CD14-positive monocyte (primary cell): ENCODE data around the gene SLC6A8. TPM values are rescaled to one million over a fixed set of nuclear protein-coding genes. Genes with fewer than 3 reads are reported as not detected.

ENCODE experiments used
- DNase-seq, 3 donors: peaks; one replicate each; pipeline ENCODE4 v3.0.0-alpha.2; 2011 to 2022
- H2AFZ ChIP-seq: 2 replicates; pipeline ENCODE4 v1.6.0; 2012; ENCODE audit warnings: mild to moderate bottlenecking, low read depth, low read length, inconsistent platforms; ENCODE audit not compliant: insufficient read depth, poor library complexity, severe bottlenecking
- H3K27ac ChIP-seq, 2 donors: 1 replicate in 1 of 2; 2 replicates in 1 of 2; pipeline ENCODE4 v1.5.1; 2012 to 2013; ENCODE audit warnings: low read length in 2 of 2, control low read depth in 1 of 2, inconsistent platforms in 1 of 2, low read depth in 1 of 2, mild to moderate bottlenecking in 1 of 2
- H3K27me3 ChIP-seq, 2 donors: one replicate each; pipeline versions ENCODE4 v1.6.0 to v1.6.1; 2011 to 2013; ENCODE audit warnings: low read length in 2 of 2; ENCODE audit not compliant: control insufficient read depth in 2 of 2, insufficient read depth in 2 of 2
- H3K36me3 ChIP-seq, 2 donors: replicated peaks in 1 of 2; 1 replicate in 1 of 2; 2 replicates in 1 of 2; pipeline versions ENCODE4 v1.5.1 to v1.6.1; 2012 to 2013; ENCODE audit warnings: low read length in 2 of 2, control low read depth in 1 of 2, inconsistent platforms in 1 of 2, mild to moderate bottlenecking in 1 of 2; ENCODE audit not compliant: insufficient read depth in 2 of 2, control insufficient read depth in 1 of 2
- H3K4me1 ChIP-seq, 2 donors: 1 replicate in 1 of 2; 2 replicates in 1 of 2; pipeline versions ENCODE4 v1.5.1 to v1.6.1; 2012 to 2013; ENCODE audit warnings: low read length in 2 of 2, control low read depth in 1 of 2, inconsistent platforms in 1 of 2, mild to moderate bottlenecking in 1 of 2, moderate library complexity in 1 of 2; ENCODE audit not compliant: insufficient read depth in 2 of 2, control insufficient read depth in 1 of 2
- H3K4me2 ChIP-seq: replicated peaks from 2 replicates; pipeline ENCODE3; 2012; ENCODE audit warnings: low read length, moderate library complexity, mild to moderate bottlenecking; ENCODE audit not compliant: poor library complexity, severe bottlenecking; ENCODE audit errors: extremely low read depth
- H3K4me3 ChIP-seq, 3 experiments: fragments of 200-600 bp in 1 of 3; sonication (generic) in 1 of 3; replicated peaks in 1 of 3; 1 replicate in 2 of 3; 2 replicates in 1 of 3; pipeline ENCODE4 v1.5.1; 2011 to 2013; ENCODE audit warnings: low read length in 3 of 3, mild to moderate bottlenecking in 3 of 3, control low read depth in 2 of 3, low read depth in 2 of 3, inconsistent platforms in 1 of 3, moderate library complexity in 1 of 3
- H3K79me2 ChIP-seq: 2 replicates; pipeline ENCODE4 v1.6.0; 2012; ENCODE audit warnings: mild to moderate bottlenecking, control low read depth, inconsistent platforms, low read length, moderate library complexity; ENCODE audit not compliant: insufficient read depth
- H3K9ac ChIP-seq: 2 replicates; pipeline ENCODE4 v1.6.0; 2017; ENCODE audit warnings: low read length, mild to moderate bottlenecking; ENCODE audit not compliant: insufficient read depth, poor library complexity, severe bottlenecking
- H3K9me3 ChIP-seq, 2 donors: replicated peaks in 1 of 2; 1 replicate in 1 of 2; 2 replicates in 1 of 2; pipeline versions ENCODE4 v1.5.1 to v1.6.1; 2012 to 2013; ENCODE audit warnings: low read length in 2 of 2, control low read depth in 1 of 2; ENCODE audit not compliant: control insufficient read depth in 1 of 2, insufficient read depth in 1 of 2
- H4K20me1 ChIP-seq: 2 replicates; pipeline ENCODE4 v1.6.0; 2012; ENCODE audit warnings: mild to moderate bottlenecking, low read length, control low read depth, moderate library complexity; ENCODE audit not compliant: insufficient read depth
- H3K27ac Mint-ChIP-seq, 7 donors: one replicate each; pipeline ENCODE4 v1.8.0; 2020; ENCODE audit warnings: mild to moderate bottlenecking in 7 of 7, mixed read lengths in 7 of 7, moderate library complexity in 6 of 7, inconsistent platforms in 2 of 7
- H3K27me3 Mint-ChIP-seq, 3 donors: one replicate each; pipeline ENCODE4 v1.8.0; 2021 to 2022; ENCODE audit warnings: low read depth in 3 of 3, mild to moderate bottlenecking in 3 of 3, mixed read lengths in 3 of 3, moderate library complexity in 3 of 3, inconsistent platforms in 1 of 3
- H3K36me3 Mint-ChIP-seq, 2 donors: one replicate each; pipeline ENCODE4 v1.8.0; 2020; ENCODE audit warnings: mixed read lengths in 2 of 2, inconsistent platforms in 1 of 2, mild to moderate bottlenecking in 1 of 2
- H3K4me1 Mint-ChIP-seq: one replicate; pipeline ENCODE4 v1.8.0; 2020; ENCODE audit warnings: mild to moderate bottlenecking, mixed read lengths
- H3K4me3 Mint-ChIP-seq, 2 donors: one replicate each; pipeline ENCODE4 v1.8.0; 2020; ENCODE audit warnings: mild to moderate bottlenecking in 2 of 2, mixed read lengths in 2 of 2, moderate library complexity in 1 of 2
- H3K9me3 Mint-ChIP-seq, 7 donors: one replicate each; pipeline ENCODE4 v1.8.0; 2020 to 2022; ENCODE audit warnings: mixed read lengths in 7 of 7, mild to moderate bottlenecking in 6 of 7, moderate library complexity in 6 of 7, inconsistent platforms in 2 of 7
- WGBS: methylation state at CpG from one replicate; pipeline ENCODE4 v1.1.5; 2013; ENCODE audit warnings: missing lambda C conversion rate; ENCODE audit not compliant: insufficient coverage; 5-methylcytosine and 5-hydroxymethylcytosine counted together
- intact Hi-C, 2 donors: fragments of 100-400 bp; cut with micrococcal nuclease; formaldehyde crosslinking; loops; one replicate each; pipeline versions ENCODE4 v1.15.0 to v1.15.1; 2023
- polyA plus RNA-seq, 3 donors: library from polyadenylated mRNA; depleted of rRNA in 1 of 3; unstranded in 2 of 3; stranded (reverse) in 1 of 3; fragments of 300-500 nt in 2 of 3; fragments of >200 nt in 1 of 3; fragmentation: Illumina TruSeq in 2 of 3; gene quantifications; 1 replicate in 2 of 3; 2 replicates in 1 of 3; pipeline ENCODE4 v1.2.3, GENCODE V29; 2012 to 2021
- TF ChIP-seq, protein P1 (sequence below): fragments of 200-600 bp; IDR thresholded peaks from one replicate; pipeline ENCODE4 v1.8.0; 2022; ENCODE audit warnings: antibody characterized with exemption, mild to moderate bottlenecking

The SLC6A8 gene
- polyA plus RNA-seq, 3 donors: 0.23 to 5.6 (median 0.85) TPM

DNA sequence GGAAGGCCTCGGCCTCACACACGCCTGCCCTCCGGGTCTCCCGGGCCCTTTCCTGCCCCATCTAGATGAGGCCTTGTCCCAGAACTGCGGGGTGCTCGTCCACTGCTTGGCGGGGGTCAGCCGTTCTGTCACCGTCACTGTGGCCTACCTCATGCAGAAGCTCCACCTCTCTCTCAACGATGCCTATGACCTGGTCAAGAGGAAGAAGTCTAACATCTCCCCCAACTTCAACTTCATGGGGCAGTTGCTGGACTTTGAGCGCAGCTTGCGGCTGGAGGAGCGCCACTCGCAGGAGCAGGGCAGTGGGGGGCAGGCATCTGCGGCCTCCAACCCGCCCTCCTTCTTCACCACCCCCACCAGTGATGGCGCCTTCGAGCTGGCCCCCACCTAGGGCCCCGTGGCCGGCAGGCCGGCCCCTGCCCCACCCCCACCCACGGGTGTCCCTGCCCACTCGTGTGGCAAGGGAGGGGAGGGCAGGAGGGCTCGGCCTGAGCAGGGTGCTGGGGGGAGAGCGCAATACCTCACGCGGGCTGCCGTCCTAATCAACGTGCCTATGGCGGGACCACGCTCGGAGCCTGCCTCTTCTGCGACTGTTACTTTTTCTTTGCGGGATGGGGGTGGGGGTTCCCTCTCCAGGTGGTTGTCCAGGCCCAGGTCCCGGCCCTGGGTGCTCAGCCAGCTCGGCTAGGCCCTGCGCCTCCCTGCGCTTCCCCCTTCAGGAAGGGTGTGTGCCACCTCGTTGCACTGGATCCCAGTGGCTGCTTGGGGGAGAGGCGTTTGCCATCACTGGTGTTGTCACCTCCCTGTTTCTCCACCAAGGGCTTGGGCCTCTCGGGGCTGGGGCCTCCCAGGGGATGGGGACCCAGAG is 37.6 kb upstream of the SLC6A8 start:
- TF ChIP-seq, protein P1, sequence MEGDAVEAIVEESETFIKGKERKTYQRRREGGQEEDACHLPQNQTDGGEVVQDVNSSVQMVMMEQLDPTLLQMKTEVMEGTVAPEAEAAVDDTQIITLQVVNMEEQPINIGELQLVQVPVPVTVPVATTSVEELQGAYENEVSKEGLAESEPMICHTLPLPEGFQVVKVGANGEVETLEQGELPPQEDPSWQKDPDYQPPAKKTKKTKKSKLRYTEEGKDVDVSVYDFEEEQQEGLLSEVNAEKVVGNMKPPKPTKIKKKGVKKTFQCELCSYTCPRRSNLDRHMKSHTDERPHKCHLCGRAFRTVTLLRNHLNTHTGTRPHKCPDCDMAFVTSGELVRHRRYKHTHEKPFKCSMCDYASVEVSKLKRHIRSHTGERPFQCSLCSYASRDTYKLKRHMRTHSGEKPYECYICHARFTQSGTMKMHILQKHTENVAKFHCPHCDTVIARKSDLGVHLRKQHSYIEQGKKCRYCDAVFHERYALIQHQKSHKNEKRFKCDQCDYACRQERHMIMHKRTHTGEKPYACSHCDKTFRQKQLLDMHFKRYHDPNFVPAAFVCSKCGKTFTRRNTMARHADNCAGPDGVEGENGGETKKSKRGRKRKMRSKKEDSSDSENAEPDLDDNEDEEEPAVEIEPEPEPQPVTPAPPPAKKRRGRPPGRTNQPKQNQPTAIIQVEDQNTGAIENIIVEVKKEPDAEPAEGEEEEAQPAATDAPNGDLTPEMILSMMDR: no peak
- Histone ChIP-seq H3K36me3 (no peaks in the 10 kb centered on the region), H3K9ac (no peak overlapping the region), H3K79me2 (no peaks in the 10 kb centered on the region), H2AFZ (no peak overlapping the region), H3K27ac (no peak overlapping the region), H3K4me2 (no peak overlapping the region), H3K9me3 (peaks cover 0 to 10% of the 10 kb centered on the region in 2 donors), H4K20me1 (no peaks in the 10 kb centered on the region), H3K4me1 (peaks cover 0 to 2% of the 10 kb centered on the region in 2 donors), H3K27me3 (peaks cover 14 to 36% of the 10 kb centered on the region in 2 donors), H3K4me3 (no peak overlapping the region)
- H3K27ac Mint-ChIP-seq: peak overlapping the region in 1 of 7 donors; percentile 76
- H3K4me1 Mint-ChIP-seq: no peaks in the 10 kb centered on the region
- no peaks in the 10 kb centered on the region for H3K36me3 Mint-ChIP-seq
- intact Hi-C loops: no loop called here
- peaks cover 23 to 38% (median 32%) of the 10 kb centered on the region in 3 donors for H3K27me3 Mint-ChIP-seq
- 55% methylated on average over 9 of the region's 41 CpGs for WGBS
- DNase-seq: no peak
- no peak overlapping the region for H3K4me3 Mint-ChIP-seq
- peaks cover 0 to 25% (median 7%) of the 10 kb centered on the region in 7 donors for H3K9me3 Mint-ChIP-seq

DNA sequence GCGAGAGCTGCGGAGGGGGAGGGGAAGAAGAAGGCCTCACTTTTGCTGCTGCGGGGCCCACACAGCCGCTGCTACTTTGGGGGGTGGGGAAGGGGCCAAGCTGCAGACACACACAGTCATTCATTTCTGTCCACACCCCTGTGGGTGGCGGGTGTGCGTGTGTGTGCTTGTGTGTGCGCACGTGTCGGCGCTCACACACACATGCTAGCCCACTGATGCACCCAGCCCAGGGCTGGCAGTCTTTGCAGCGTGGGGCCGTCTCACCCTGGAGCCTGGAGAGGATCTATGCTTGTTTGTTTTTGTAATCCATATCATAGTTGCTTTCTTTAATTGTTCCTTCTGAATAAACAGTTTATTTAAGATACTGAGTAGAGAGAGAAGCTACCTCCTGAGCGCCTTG is 36.8 kb upstream of the SLC6A8 start:
- intact Hi-C loops: no loop called here
- no peak for DNase-seq
- H3K9me3 ChIP-seq: peaks cover 0 to 10% of the 10 kb centered on the region in 2 donors
- no peak overlapping the region for H3K9ac ChIP-seq
- no peak overlapping the region for H3K4me3 ChIP-seq
- no peak overlapping the region for H3K4me2 ChIP-seq
- H3K4me3 Mint-ChIP-seq: no peak overlapping the region
- H3K27me3 ChIP-seq: peaks cover 8 to 28% of the 10 kb centered on the region in 2 donors
- no peak overlapping the region for H3K27ac Mint-ChIP-seq
- WGBS: no CpG with 5 or more reads among the region's 13 CpGs
- H3K79me2 ChIP-seq: no peaks in the 10 kb centered on the region
- H3K27ac ChIP-seq: no peak overlapping the region
- peaks cover 0 to 2% of the 10 kb centered on the region in 2 donors for H3K4me1 ChIP-seq
- H3K9me3 Mint-ChIP-seq: peaks cover 0 to 25% (median 7%) of the 10 kb centered on the region in 7 donors
- no peaks in the 10 kb centered on the region for H3K4me1 Mint-ChIP-seq
- no peaks in the 10 kb centered on the region for H3K36me3 Mint-ChIP-seq
- H2AFZ ChIP-seq: no peak overlapping the region
- H3K36me3 ChIP-seq: no peaks in the 10 kb centered on the region
- H4K20me1 ChIP-seq: no peaks in the 10 kb centered on the region
- peaks cover 21 to 36% (median 28%) of the 10 kb centered on the region in 3 donors for H3K27me3 Mint-ChIP-seq
- TF ChIP-seq, protein P1: no peak
